K562 (cell line): ENCODE measurements around the gene MEIG1. TPM values are rescaled to one million over a fixed set of nuclear protein-coding genes. Genes with fewer than 3 reads are reported as not detected.

Experiments
- ATAC-seq: fragments of 200-7000 bp; cut with Tn5 transposase; 3 replicates; pipeline ENCODE4 v1.9.1; 2020; ENCODE audit warnings: moderate library complexity
- BruUV-seq: library from RNA; stranded (reverse); fragments of 400-500 nt; replicated peaks from 2 replicates; lab custom pipeline; 2021; lab: Mats Ljungman, UMichigan
- CTCF ChIA-PET: fragments of 300-600 bp; formaldehyde crosslinking; extraction: SDS; loops from one replicate; lab custom pipeline; 2021; ENCODE audit warnings: low intra/inter-chr PET ratio; lab: Yijun Ruan, JAX
- POLR2A ChIA-PET: fragments of 300-600, 350-650 bp; sonication (Branson Sonifier 250); formaldehyde crosslinking; extraction: SDS; loops from one replicate; lab custom pipeline; 2021; ENCODE audit warnings: antibody characterized with exemption, inconsistent platforms; lab: Yijun Ruan, JAX
- DNase-seq, 4 experiments: peaks; one replicate each; pipeline versions ENCODE4 v3.0.0 to v3.0.0-alpha.2; 2011 to 2018; ENCODE audit warnings: low spot score in 3 of 4, mixed read lengths in 3 of 4; ENCODE audit errors: extremely low read depth in 1 of 4
- FAIRE-seq: peaks from 2 replicates; lab custom pipeline; 2011; peaks lifted over from hg19 to GRCh38; lab: Jason Lieb, UNC
- H2AFZ ChIP-seq: 2 replicates; pipeline ENCODE4 v1.6.0; 2011; ENCODE audit warnings: low read depth, low read length, control low read depth, inconsistent platforms
- H3K27ac ChIP-seq: fragments of 200-600 bp; 3 replicates; pipeline ENCODE4 v1.8.0; 2011; ENCODE audit warnings: low read depth, mild to moderate bottlenecking, control low read depth, inconsistent platforms, low read length, moderate library complexity, mixed read lengths; ENCODE audit errors: extremely low read depth
- H3K27me3 ChIP-seq, 2 experiments: fragments of 300-600 bp in 1 of 2; 2 replicates in 1 of 2; 3 replicates in 1 of 2; pipeline versions ENCODE4 v1.6.0 to v1.8.0; 2011; ENCODE audit warnings: inconsistent platforms in 2 of 2, low read length in 2 of 2, mild to moderate bottlenecking in 1 of 2, mixed read lengths in 1 of 2, moderate library complexity in 1 of 2; ENCODE audit not compliant: control insufficient read depth in 2 of 2, insufficient read depth in 2 of 2
- H3K36me3 ChIP-seq: fragments of 300-600 bp; 3 replicates; pipeline ENCODE4 v1.8.0; 2011; ENCODE audit warnings: mild to moderate bottlenecking, low read length, inconsistent platforms; ENCODE audit not compliant: control insufficient read depth, insufficient read depth
- H3K4me1 ChIP-seq, 2 experiments: fragments of 200-600 bp in 1 of 2; replicated peaks in 1 of 2; 2 replicates in 1 of 2; 3 replicates in 1 of 2; pipeline versions ENCODE4 v1.5.1 to v1.8.0; 2011; ENCODE audit warnings: inconsistent platforms in 2 of 2, low read length in 2 of 2, mild to moderate bottlenecking in 1 of 2, mixed read lengths in 1 of 2, moderate library complexity in 1 of 2; ENCODE audit not compliant: control insufficient read depth in 2 of 2, insufficient read depth in 2 of 2
- H3K4me2 ChIP-seq: 2 replicates; pipeline ENCODE4 v1.6.1; 2011; ENCODE audit warnings: low read length, control low read depth, inconsistent platforms, mixed read lengths; ENCODE audit not compliant: insufficient read depth
- H3K4me3 ChIP-seq: fragments of 200-600 bp; sonication (generic), shearing (Covaris generic); 2 replicates; pipeline ENCODE4 v1.5.1; 2016; ENCODE audit warnings: control low read depth, inconsistent platforms
- H3K79me2 ChIP-seq: fragments of 200-600 bp; 3 replicates; pipeline ENCODE4 v1.8.0; 2011; ENCODE audit warnings: low read length, inconsistent platforms; ENCODE audit not compliant: control insufficient read depth, insufficient read depth
- H3K9ac ChIP-seq, 2 experiments: 2 replicates each; pipeline versions ENCODE4 v1.6.0 to v1.6.1; 2011; ENCODE audit warnings: low read depth in 2 of 2, low read length in 2 of 2, control low read depth in 1 of 2, inconsistent platforms in 1 of 2, mild to moderate bottlenecking in 1 of 2, mixed read lengths in 1 of 2; ENCODE audit not compliant: insufficient read depth in 1 of 2
- H3K9me1 ChIP-seq: one replicate; pipeline ENCODE4 v1.6.0; 2011; ENCODE audit warnings: inconsistent platforms, mild to moderate bottlenecking, low read length, moderate library complexity; ENCODE audit not compliant: control insufficient read depth, insufficient read depth
- H3K9me3 ChIP-seq: replicated peaks from 2 replicates; pipeline ENCODE4 v1.5.1; 2011; ENCODE audit warnings: low read depth, low read length, inconsistent platforms; ENCODE audit not compliant: control insufficient read depth, insufficient read depth
- H4K20me1 ChIP-seq: replicated peaks from 2 replicates; pipeline ENCODE4 v1.6.1; 2011; ENCODE audit warnings: low read length, inconsistent platforms, mixed read lengths; ENCODE audit not compliant: control insufficient read depth, insufficient read depth
- CEBPG ChIP-seq, 3 experiments: fragments of 200-800 bp in 1 of 3; sonication (Bioruptor generic) in 1 of 3; sonication (generic) in 1 of 3; formaldehyde crosslinking in 1 of 3; IDR thresholded peaks in 2 of 3; conservative IDR thresholded peaks in 1 of 3; 2 replicates each; pipeline versions ENCODE4 v1.6.1 to v1.8.0; 2016 to 2022; ENCODE audit warnings: missing compliant biosample characterization in 2 of 3, missing genetic modification characterization in 2 of 3, mild to moderate bottlenecking in 1 of 3, missing genetic modification reagents in 1 of 3
- CREBBP ChIP-seq: IDR thresholded peaks from one replicate; pipeline ENCODE4 v1.6.1; 2012; ENCODE audit warnings: low read depth, mild to moderate bottlenecking, control low read depth, inconsistent platforms, low read length
- CSDE1 ChIP-seq, 2 experiments: fragments of 450-650 bp; IDR thresholded peaks; 2 replicates each; pipeline ENCODE4 v1.6.1; 2016; ENCODE audit warnings: mild to moderate bottlenecking in 1 of 2
- FOXP1 ChIP-seq: sonication (generic); formaldehyde crosslinking; IDR thresholded peaks from 2 replicates; pipeline ENCODE4 v1.8.0; 2022; ENCODE audit warnings: mild to moderate bottlenecking, missing genetic modification reagents
- GABPA ChIP-seq: fragments of 200-800 bp; sonication (Bioruptor generic); conservative IDR thresholded peaks from 2 replicates; pipeline ENCODE4 v1.6.1; 2016; ENCODE audit warnings: low read depth, missing genetic modification characterization, missing compliant biosample characterization
- MEIS2 ChIP-seq: fragments of 450-650 bp; IDR thresholded peaks from 2 replicates; pipeline ENCODE4 v1.6.1; 2014; ENCODE audit warnings: mild to moderate bottlenecking; ENCODE audit not compliant: partially characterized antibody
- NR2C1 ChIP-seq, 2 experiments: fragments of 450-650 bp; IDR thresholded peaks; 2 replicates each; pipeline ENCODE4 v1.6.1; 2017; ENCODE audit warnings: mild to moderate bottlenecking in 2 of 2, antibody characterized with exemption in 1 of 2, inconsistent platforms in 1 of 2, missing compliant biosample characterization in 1 of 2, missing genetic modification characterization in 1 of 2
- PHB ChIP-seq: fragments of 250-450 bp; sonication (Bioruptor Pico); IDR thresholded peaks from 2 replicates; pipeline ENCODE4 v1.5.0; 2021
- POLR2AphosphoS2 ChIP-seq: IDR thresholded peaks from 2 replicates; pipeline ENCODE4 v1.6.1; 2012; ENCODE audit warnings: low read length, improper control_type of control experiment
- POLR3G ChIP-seq: IDR thresholded peaks from 2 replicates; pipeline ENCODE4 v1.6.1; 2011; ENCODE audit not compliant: insufficient read length, insufficient replicate concordance; ENCODE audit errors: extremely low read depth
- RBM15 ChIP-seq: fragments of 200-400 bp; formaldehyde crosslinking; IDR thresholded peaks from 2 replicates; pipeline ENCODE4 v1.6.1; 2018; ENCODE audit warnings: mild to moderate bottlenecking, low read length, moderate library complexity; ENCODE audit not compliant: insufficient read depth
- TAF15 ChIP-seq: fragments of 200-400 bp; formaldehyde crosslinking; IDR thresholded peaks from 2 replicates; pipeline ENCODE4 v1.6.1; 2017; ENCODE audit warnings: mild to moderate bottlenecking, low read depth, low read length, moderate library complexity
- TAF7 ChIP-seq: fragments of 450-650 bp; IDR thresholded peaks from 2 replicates; pipeline ENCODE4 v1.6.1; 2016; ENCODE audit warnings: missing genetic modification characterization, missing compliant biosample characterization
- TEAD1 ChIP-seq, 2 experiments: fragments of 450-650 bp in 1 of 2; sonication (generic) in 1 of 2; formaldehyde crosslinking; IDR thresholded peaks; 2 replicates each; pipeline versions ENCODE4 v1.4.0 to v1.8.0; 2020 to 2022; ENCODE audit warnings: mild to moderate bottlenecking in 2 of 2, missing genetic modification reagents in 1 of 2
- THRAP3 ChIP-seq: fragments of 450-650 bp; IDR thresholded peaks from 2 replicates; pipeline ENCODE4 v1.6.1; 2016; ENCODE audit warnings: mild to moderate bottlenecking, inconsistent platforms, borderline replicate concordance
- ZBTB12 ChIP-seq: fragments of 250-450 bp; sonication (Bioruptor Pico); IDR thresholded peaks from 2 replicates; pipeline ENCODE4 v1.4.0; 2020
- ZBTB7A ChIP-seq: IDR thresholded peaks from 2 replicates; pipeline ENCODE4 v1.6.1; 2011; ENCODE audit warnings: low read depth, mild to moderate bottlenecking, low read length, moderate library complexity, borderline replicate concordance; ENCODE audit not compliant: control insufficient read depth
- ZNF551 ChIP-seq: fragments of 250-450 bp; sonication (Bioruptor Pico); IDR thresholded peaks from 2 replicates; pipeline ENCODE4 v1.5.0; 2021; ENCODE audit warnings: mild to moderate bottlenecking, moderate library complexity
- ZNF785 ChIP-seq: fragments of 250-450 bp; sonication (Bioruptor Pico); IDR thresholded peaks from 2 replicates; pipeline ENCODE4 v1.4.0; 2020; ENCODE audit warnings: mild to moderate bottlenecking
- WGBS: fragments of 100-300 bp; shearing (Covaris generic); methylation state at CpG from one replicate; pipeline ENCODE4 v1.1.6; 2016; ENCODE audit warnings: low coverage, mixed read lengths; ENCODE audit not compliant: insufficient coverage; ENCODE audit errors: missing lambda C conversion rate; 5-methylcytosine and 5-hydroxymethylcytosine counted together
- in situ Hi-C: fragments of 300-500 bp; cut with MboI; formaldehyde crosslinking; loops from 4 replicates; pipeline ENCODE4 v1.15.0; 2018; ENCODE audit warnings: inconsistent platforms, mixed read lengths
- intact Hi-C: fragments of 100-400 bp; cut with micrococcal nuclease; formaldehyde crosslinking; loops from 2 replicates; pipeline ENCODE4 v1.14.2; 2022
- polyA plus RNA-seq, 8 experiments: library from polyadenylated mRNA; depleted of rRNA in 4 of 8; stranded (reverse) in 5 of 8; unstranded in 3 of 8; fragments of >200 nt; fragmentation: Nextera tagmentation in 2 of 8; fragmentation: Illumina TruSeq in 1 of 8; extraction: Ambion mirVana in 2 of 8; extraction: Trizol in 1 of 8; gene quantifications; 2 replicates each; pipeline versions ENCODE4 v1.2.1 to v1.2.3, GENCODE V29; 2011 to 2014; ENCODE audit warnings: inconsistent platforms in 1 of 8, missing spikeins in 1 of 8
- total RNA-seq, 7 experiments: library from RNA; depleted of rRNA in 6 of 7; stranded (reverse); fragments of >200 nt in 6 of 7; fragmentation: Illumina TruSeq in 2 of 7; extraction: Trizol in 2 of 7; gene quantifications; 2 replicates each; pipeline versions ENCODE4 v1.2.1 to v1.2.3, GENCODE V29; 2011 to 2021; ENCODE audit warnings: low replicate concordance in 1 of 7

Gene MEIG1
- total and polyA plus RNA-seq, 9 of the 15 experiments (the other 6 are each of a cell fraction or from before 2014, with no cell fraction given) = 0.19 to 1.7 (median 0.54) TPM; not detected in 3

- TF ChIP-seq ZBTB12 (no peak), THRAP3 (no peak), PHB (no peak), CREBBP (no peak), TEAD1 (CRISPR knock-in tag; IDR thresholded peaks at IDR 0.05) (0 out of 4 replicates have a peak, but pooled peaks of 1 of the 2 experiments have one; percentile 9)
Measured at GRCh38 chr10:14952851-14953423, 6.3 kb upstream of the MEIG1 start (continued).

- CTCF ChIA-PET = no interaction called here
- WGBS = under 1% methylated on average over 32 of the region's 32 CpGs
- no peak for TF ChIP-seq POLR2AphosphoS2
- TF ChIP-seq MEIS2 = no peak
- 0 out of 2 replicates have a peak, but pooled peaks have one; percentile 9 for TF ChIP-seq TAF7 (tag)
- TF ChIP-seq TAF15 = no peak
- TF ChIP-seq CSDE1 (IDR thresholded peaks at IDR 0.05) = no peak
- 0 out of 2 replicates have a peak, but pooled peaks have one; percentile 13 for TF ChIP-seq CEBPG (CRISPR knock-in tag; IDR thresholded peaks at IDR 0.05)
- TF ChIP-seq CEBPG (tag; conservative IDR thresholded peaks at IDR 0.05 in 1 of 2, IDR thresholded peaks at IDR 0.05 in 1 of 2) = no peak
- TF ChIP-seq FOXP1 (CRISPR knock-in tag) = peak; percentile 74; the same call in 1 of the 2 replicates
- TF ChIP-seq ZNF551 (CRISPR knock-in tag) = no peak
- no peak for TF ChIP-seq RBM15
- no peak for TF ChIP-seq POLR3G
- TF ChIP-seq NR2C1 (IDR thresholded peaks at IDR 0.05) = no peak
- no peak for TF ChIP-seq NR2C1 (tag; IDR thresholded peaks at IDR 0.05)
- peak; percentile 79; the same call in 1 of the 2 replicates for TF ChIP-seq ZBTB7A
- TF ChIP-seq ZNF785 (CRISPR knock-in tag) = no peak
- no peak for TF ChIP-seq GABPA (tag)
Measured at GRCh38 chr10:14953424-14954000, 5.7 kb upstream of the MEIG1 start.

More at GRCh38 chr10:14953424-14954000, 5.7 kb upstream of the MEIG1 start:
- in situ Hi-C loops = no loop called here
- Histone ChIP-seq H3K4me2 (peak overlapping the region; percentile 77), H3K4me1 (peaks cover 13 to 21% of the 10 kb centered on the region in 2 experiments; a peak in 4 of 5 replicates), H3K4me3 (peak overlapping the region; percentile 74), H3K79me2 (peaks cover 54% of the 10 kb centered on the region), H3K9me3 (no peaks in the 10 kb centered on the region), H3K9ac (peak overlapping the region; percentile 60 to 93), H3K27me3 (no peaks in the 10 kb centered on the region), H4K20me1 (0 out of 2 replicates have a peak, but pooled peaks cover 3% of the 10 kb centered on the region), H3K27ac (peak overlapping the region; percentile 74), H2AFZ (peak overlapping the region; percentile 81), H3K36me3 (peaks cover 29% of the 10 kb centered on the region), H3K9me1 (no peaks in the 10 kb centered on the region)
- DNase-seq = peak; percentile 62 to 79 (median 70)
- intact Hi-C loops = loop anchor here (5.0 kb wide), 2 partner anchors 71 to 116 kb away; partner anchors contain the start of genes CDNF, HSPA14 and MSANTD7
- peak; percentile 75 for ATAC-seq
- BruUV-seq = no TSS peak
- peak; percentile 74 for FAIRE-seq
- POLR2A ChIA-PET = interaction anchor here (0.6 to 1.8 kb wide), 11 partner anchors 8 to 551 kb away, joined by 3 to 9 read pairs (median 3); no protein-coding TSS in a partner anchor
